Gastroesophageal sphincter (tissue), 3 donors: ENCODE data around the gene ABLIM2.

Experiments
- CTCF ChIP-seq, 4 experiments: fragments of 200-600 bp in 2 of 4; fragments of 450-650 bp in 2 of 4; sonication (generic) in 1 of 4; IDR thresholded peaks; one replicate each; pipeline ENCODE4 v1.5.1; 2017 to 2019; ENCODE audit warnings: antibody characterized with exemption in 4 of 4, mild to moderate bottlenecking in 2 of 4, moderate library complexity in 2 of 4
- POLR2A ChIP-seq, 2 donors: fragments of 450-650 bp; IDR thresholded peaks; one replicate each; pipeline ENCODE4 v1.6.1; 2017; ENCODE audit warnings: antibody characterized with exemption in 2 of 2, mild to moderate bottlenecking in 2 of 2, moderate library complexity in 1 of 2

GRCh38 chr4:8203817-8204216, 45.2 kb upstream of the ABLIM2 start:
- TF ChIP-seq CTCF (IDR thresholded peaks at IDR 0.05): no peak
- TF ChIP-seq POLR2A (IDR thresholded peaks at IDR 0.05): no peak
